ENCODE results near the gene MYBL2.

MYBL2 gene

GRCh38 chr20:43725666-43726065, 58.8 kb downstream of the MYBL2 start:
- H4K8ac ChIP-seq (ENCODE audit: low read depth, low read length): no peak overlapping the region
- H3K79me2 ChIP-seq (ENCODE audit: control insufficient read depth, insufficient read depth, low read length): no peaks in the 10 kb centered on the region
- no peak overlapping the region for H3K23ac ChIP-seq (ENCODE audit: low read length)
- H3K27ac ChIP-seq (ENCODE audit: low read depth, low read length): no peak overlapping the region
- H3K4me1 ChIP-seq (ENCODE audit: control insufficient read depth, low read depth, low read length): no peaks in the 10 kb centered on the region
- WGBS (ENCODE audit: extremely low coverage, insufficient coverage, low lambda C conversion rate): no CpG with 5 or more reads among the region's 2 CpGs
- H3K36me3 ChIP-seq (ENCODE audit: control insufficient read depth, insufficient read depth, low read length): no peaks in the 10 kb centered on the region
- H3K27me3 ChIP-seq (ENCODE audit: insufficient read depth, low read length, poor library complexity): no peaks in the 10 kb centered on the region
- no peak overlapping the region for H3K4me2 ChIP-seq (ENCODE audit: low read length)
- no peak overlapping the region for H3K4ac ChIP-seq (ENCODE audit: low read depth, low read length)
- no peak overlapping the region for H2BK15ac ChIP-seq (replicated peaks; ENCODE audit: low read depth)
- no peak overlapping the region for H4K5ac ChIP-seq (ENCODE audit: low read length)
- H2AK5ac ChIP-seq (ENCODE audit: low read length): no peak overlapping the region
- no peak overlapping the region for H3K4me3 ChIP-seq (ENCODE audit: low read length)
- H3K9ac ChIP-seq (ENCODE audit: low read length): no peak overlapping the region
- H3K79me1 ChIP-seq (ENCODE audit: low read length): no peaks in the 10 kb centered on the region
- no peak overlapping the region for H3K18ac ChIP-seq (ENCODE audit: low read length)
- H2BK5ac ChIP-seq (ENCODE audit: low read length): no peak overlapping the region
- no peak overlapping the region for H2BK120ac ChIP-seq (ENCODE audit: low read depth, low read length)
- H3K56ac ChIP-seq (ENCODE audit: low read length): no peak overlapping the region
- DNase-seq: no peak

- Histone ChIP-seq H3K9ac (ENCODE audit: low read length) (no peak overlapping the region), H2BK120ac (ENCODE audit: low read depth, low read length) (no peak overlapping the region), H3K36me3 (ENCODE audit: control insufficient read depth, insufficient read depth, low read length) (no peaks in the 10 kb centered on the region), H3K79me1 (ENCODE audit: low read length) (no peaks in the 10 kb centered on the region), H3K4me1 (ENCODE audit: control insufficient read depth, low read depth, low read length) (no peaks in the 10 kb centered on the region), H3K4me3 (ENCODE audit: low read length) (no peak overlapping the region), H3K56ac (ENCODE audit: low read length) (no peak overlapping the region), H3K4ac (ENCODE audit: low read depth, low read length) (no peak overlapping the region), H2BK5ac (ENCODE audit: low read length) (no peak overlapping the region), H4K8ac (ENCODE audit: low read depth, low read length) (no peak overlapping the region), H3K27ac (ENCODE audit: low read depth, low read length) (no peak overlapping the region), H4K5ac (ENCODE audit: low read length) (no peak overlapping the region), H3K79me2 (ENCODE audit: control insufficient read depth, insufficient read depth, low read length) (no peaks in the 10 kb centered on the region), H2AK5ac (ENCODE audit: low read length) (no peak overlapping the region), H3K27me3 (ENCODE audit: insufficient read depth, low read length, poor library complexity) (no peaks in the 10 kb centered on the region), H2BK15ac (replicated peaks; ENCODE audit: low read depth) (no peak overlapping the region), H3K23ac (ENCODE audit: low read length) (no peak overlapping the region), H3K18ac (ENCODE audit: low read length) (no peak overlapping the region), H3K4me2 (ENCODE audit: low read length) (no peak overlapping the region)
- no peak for DNase-seq
- no CpG with 5 or more reads among the region's 10 CpGs for WGBS (ENCODE audit: extremely low coverage, insufficient coverage, low lambda C conversion rate)
Measured at GRCh38 chr20:43726333-43726732, 59.4 kb downstream of the MYBL2 start.

- Histone ChIP-seq H3K56ac (ENCODE audit: low read length) (no peak within 1 kb of the TSS), H3K4me3 (ENCODE audit: low read length) (no peak within 1 kb of the TSS), H3K18ac (ENCODE audit: low read length) (no peak within 1 kb of the TSS), H2AK5ac (ENCODE audit: low read length) (no peak within 1 kb of the TSS), H3K4me2 (ENCODE audit: low read length) (no peak within 1 kb of the TSS), H3K4ac (ENCODE audit: low read depth, low read length) (no peak within 1 kb of the TSS), H4K8ac (ENCODE audit: low read depth, low read length) (no peak within 1 kb of the TSS), H4K5ac (ENCODE audit: low read length) (no peak within 1 kb of the TSS), H3K27ac (ENCODE audit: low read depth, low read length) (no peak within 1 kb of the TSS), H3K27me3 (ENCODE audit: insufficient read depth, low read length, poor library complexity) (no peaks in the 10 kb centered on the region), H3K9ac (ENCODE audit: low read length) (no peak within 1 kb of the TSS), H3K4me1 (ENCODE audit: control insufficient read depth, low read depth, low read length) (no peaks in the 10 kb centered on the region), H2BK5ac (ENCODE audit: low read length) (no peak within 1 kb of the TSS), H3K23ac (ENCODE audit: low read length) (no peak within 1 kb of the TSS), H2BK15ac (replicated peaks; ENCODE audit: low read depth) (no peak within 1 kb of the TSS), H2BK120ac (ENCODE audit: low read depth, low read length) (no peak within 1 kb of the TSS), H3K79me2 (ENCODE audit: control insufficient read depth, insufficient read depth, low read length) (no peaks in the 10 kb centered on the region), H3K36me3 (ENCODE audit: control insufficient read depth, insufficient read depth, low read length) (no peaks in the 10 kb centered on the region), H3K79me1 (ENCODE audit: low read length) (no peaks in the 10 kb centered on the region)
- DNase-seq: no peak
- no CpG with 5 or more reads among the region's 11 CpGs for WGBS (ENCODE audit: extremely low coverage, insufficient coverage, low lambda C conversion rate)
Measured at GRCh38 chr20:43726811-43727338, 60.0 kb downstream of the MYBL2 start, which contains the start of gene GTSF1L. Gene GTSF1L (minus strand): TSS chr20:43727002. CDS start chr20:43726694, 308 bp downstream.

- no CpG with 5 or more reads among the region's 1 CpG for WGBS (ENCODE audit: extremely low coverage, insufficient coverage, low lambda C conversion rate)
- Histone ChIP-seq H3K79me2 (ENCODE audit: control insufficient read depth, insufficient read depth, low read length) (no peaks in the 10 kb centered on the region), H2AK5ac (ENCODE audit: low read length) (no peak overlapping the region), H3K79me1 (ENCODE audit: low read length) (no peaks in the 10 kb centered on the region), H2BK15ac (replicated peaks; ENCODE audit: low read depth) (no peak overlapping the region), H3K27ac (ENCODE audit: low read depth, low read length) (no peak overlapping the region), H3K4me2 (ENCODE audit: low read length) (no peak overlapping the region), H3K4ac (ENCODE audit: low read depth, low read length) (no peak overlapping the region), H3K18ac (ENCODE audit: low read length) (no peak overlapping the region), H4K5ac (ENCODE audit: low read length) (no peak overlapping the region), H4K8ac (ENCODE audit: low read depth, low read length) (no peak overlapping the region), H3K27me3 (ENCODE audit: insufficient read depth, low read length, poor library complexity) (no peaks in the 10 kb centered on the region), H2BK5ac (ENCODE audit: low read length) (no peak overlapping the region), H2BK120ac (ENCODE audit: low read depth, low read length) (no peak overlapping the region), H3K23ac (ENCODE audit: low read length) (no peak overlapping the region), H3K9ac (ENCODE audit: low read length) (no peak overlapping the region), H3K56ac (ENCODE audit: low read length) (no peak overlapping the region), H3K4me3 (ENCODE audit: low read length) (no peak overlapping the region), H3K4me1 (ENCODE audit: control insufficient read depth, low read depth, low read length) (no peaks in the 10 kb centered on the region), H3K36me3 (ENCODE audit: control insufficient read depth, insufficient read depth, low read length) (no peaks in the 10 kb centered on the region)
- no peak for DNase-seq
Measured at GRCh38 chr20:43727980-43728590, 61.2 kb downstream of the MYBL2 start.

- Histone ChIP-seq H3K4me3 (ENCODE audit: low read length) (no peak overlapping the region), H3K27me3 (ENCODE audit: insufficient read depth, low read length, poor library complexity) (no peaks in the 10 kb centered on the region), H4K8ac (ENCODE audit: low read depth, low read length) (no peak overlapping the region), H3K4me1 (ENCODE audit: control insufficient read depth, low read depth, low read length) (no peaks in the 10 kb centered on the region), H3K36me3 (ENCODE audit: control insufficient read depth, insufficient read depth, low read length) (no peaks in the 10 kb centered on the region), H2BK15ac (replicated peaks; ENCODE audit: low read depth) (no peak overlapping the region), H3K18ac (ENCODE audit: low read length) (no peak overlapping the region), H3K27ac (ENCODE audit: low read depth, low read length) (no peak overlapping the region), H3K79me2 (ENCODE audit: control insufficient read depth, insufficient read depth, low read length) (no peaks in the 10 kb centered on the region), H3K9ac (ENCODE audit: low read length) (no peak overlapping the region), H3K4ac (ENCODE audit: low read depth, low read length) (no peak overlapping the region), H3K79me1 (ENCODE audit: low read length) (no peaks in the 10 kb centered on the region), H2BK5ac (ENCODE audit: low read length) (no peak overlapping the region), H3K23ac (ENCODE audit: low read length) (no peak overlapping the region), H2AK5ac (ENCODE audit: low read length) (no peak overlapping the region), H3K4me2 (ENCODE audit: low read length) (no peak overlapping the region), H2BK120ac (ENCODE audit: low read depth, low read length) (no peak overlapping the region), H3K56ac (ENCODE audit: low read length) (no peak overlapping the region), H4K5ac (ENCODE audit: low read length) (no peak overlapping the region)
- WGBS (ENCODE audit: extremely low coverage, insufficient coverage, low lambda C conversion rate): no CpG with 5 or more reads among the region's 7 CpGs
- no peak for DNase-seq
Measured at GRCh38 chr20:43728686-43729255, 61.9 kb downstream of the MYBL2 start.
